HG03442 (cell line): ENCODE data around the gene CDS1.
"Not testable (repeated sequence)": the region's sequence is repeated elsewhere in the genome, so short reads cannot be mapped to it uniquely, and the experiment has no call there.

ENCODE experiments used
- ATAC-seq: cut with Tn5 transposase; IDR thresholded peaks from one replicate; pipeline ENCODE4 v1.9.1; 2021; ENCODE audit warnings: mild to moderate bottlenecking, moderate library complexity; ENCODE audit not compliant: unreplicated experiment

CDS1 gene

DNA sequence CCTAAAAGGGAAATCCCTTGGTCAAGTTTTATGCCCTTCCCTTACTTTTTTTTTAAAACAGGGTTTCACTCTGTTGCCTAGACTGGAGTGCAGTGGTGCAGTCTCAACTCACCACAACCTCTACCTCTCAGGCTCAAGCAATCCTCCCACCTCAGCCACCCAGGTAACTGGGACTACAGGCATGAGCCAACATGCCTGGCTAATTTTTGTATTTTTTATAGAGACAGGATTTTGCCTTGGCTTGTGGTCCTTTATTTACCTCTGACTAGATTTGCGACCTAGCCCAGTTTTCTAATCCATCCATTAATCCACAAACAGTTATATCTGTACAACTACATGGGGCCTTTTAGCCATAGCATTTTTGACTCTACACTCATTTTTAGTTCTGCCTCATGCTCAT is 23.7 kb downstream of the CDS1 start:
- no peak for ATAC-seq

- ATAC-seq = no peak
Measured at GRCh38 chr4:84611531-84611930, 28.6 kb downstream of the CDS1 start.

DNA sequence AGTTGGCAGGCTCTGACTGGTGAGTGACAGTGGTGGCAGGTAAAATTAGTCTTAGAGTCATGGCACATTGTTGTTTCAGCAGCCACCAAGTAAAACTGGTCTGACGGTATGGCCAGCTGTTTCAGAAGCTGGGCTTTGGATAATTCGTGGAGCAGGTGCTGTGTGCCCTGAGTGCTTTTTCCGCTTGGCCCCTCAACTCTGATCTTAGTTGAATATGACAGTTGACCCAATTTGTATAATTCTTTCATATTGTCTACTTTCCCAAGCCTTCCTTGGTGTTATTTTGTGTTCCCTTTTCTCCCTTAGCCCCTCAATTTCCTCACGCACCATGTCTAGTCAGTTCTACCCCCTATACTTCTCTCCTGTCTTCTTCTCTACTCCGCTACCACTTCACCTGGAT is 32.0 kb downstream of the CDS1 start:
- ATAC-seq = no peak

DNA sequence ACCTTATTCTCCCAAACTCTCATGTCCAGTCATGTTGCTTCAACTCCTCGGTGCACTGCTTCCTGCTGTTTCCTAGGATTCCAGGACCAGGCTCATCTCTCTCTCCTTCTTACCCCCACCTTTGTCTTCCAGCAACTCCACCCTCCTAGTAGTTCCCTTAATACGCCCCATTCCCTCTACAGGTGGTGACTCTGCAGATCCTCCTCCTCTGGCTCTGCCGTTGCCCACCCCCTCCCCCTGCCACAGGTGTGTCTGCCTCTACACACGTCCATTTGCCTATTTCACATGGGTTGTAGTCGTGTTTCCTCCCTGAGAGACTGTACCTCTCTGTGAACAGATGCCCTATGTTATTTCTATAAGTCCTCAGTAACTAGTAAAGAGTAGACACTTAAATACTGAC is 32.4 kb downstream of the CDS1 start:
- no peak for ATAC-seq

DNA sequence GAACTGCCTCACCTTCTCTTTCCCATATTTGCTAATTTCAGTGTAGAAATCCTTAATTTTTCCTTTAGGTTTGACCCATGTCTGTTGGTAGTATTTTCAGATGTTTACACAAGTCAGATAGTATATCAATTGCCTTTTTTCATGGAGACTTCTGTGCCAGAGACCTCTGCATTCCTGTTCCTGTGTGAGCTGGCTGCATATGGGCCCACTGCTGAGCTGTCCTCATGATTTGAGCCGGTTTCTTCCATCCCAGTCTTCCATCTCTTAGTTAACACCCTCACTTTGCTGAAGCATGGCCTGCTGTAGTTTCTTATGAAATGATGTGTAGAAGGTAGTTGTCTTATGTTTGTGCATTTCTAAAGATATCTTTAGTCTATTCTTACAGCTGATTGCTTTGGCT is 40.0 kb downstream of the CDS1 start:
- ATAC-seq = no peak

DNA sequence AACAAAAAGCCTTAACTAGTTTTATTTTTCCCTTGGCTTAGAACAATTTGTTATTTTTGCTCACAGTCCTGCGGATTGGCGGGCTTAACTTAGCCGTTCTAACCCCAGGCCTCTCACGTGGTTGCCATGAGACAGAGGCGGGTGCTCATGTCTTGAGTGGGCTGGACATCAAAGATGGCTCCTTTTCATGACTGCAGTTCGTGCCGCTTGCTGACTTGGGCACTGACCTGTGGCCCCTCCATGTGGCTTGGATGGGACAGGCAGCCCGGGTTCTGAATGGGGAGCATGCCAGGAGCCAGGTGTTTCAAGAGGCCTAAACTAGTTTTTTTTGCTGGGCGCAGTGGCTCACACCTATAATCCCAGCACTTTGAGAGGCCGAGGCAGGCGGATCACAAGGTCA is 40.7 kb downstream of the CDS1 start:
- no peak for ATAC-seq

- ATAC-seq = no peak
Measured at GRCh38 chr4:84626673-84627072, 43.7 kb downstream of the CDS1 start.

DNA sequence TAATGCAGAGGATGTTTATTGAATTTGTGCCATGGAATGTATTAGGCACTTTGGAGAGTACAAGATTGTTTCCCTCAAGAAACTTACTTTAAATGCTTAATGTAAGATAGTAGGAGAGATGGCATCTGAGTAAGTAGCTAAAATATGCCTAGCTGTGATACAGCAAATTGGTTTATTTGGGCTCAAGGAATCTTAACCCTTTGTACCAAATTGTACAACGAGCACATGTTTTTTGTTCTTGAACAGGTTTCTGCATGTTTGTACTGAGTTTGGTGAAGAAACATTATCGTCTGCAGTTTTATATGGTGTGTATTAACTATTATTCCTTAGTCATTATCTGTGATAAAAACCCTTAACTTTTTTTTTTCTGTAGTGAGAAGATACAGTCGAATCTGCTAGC is 48.6 kb downstream of the CDS1 start:
- no peak for ATAC-seq

GRCh38 chr4:84632092-84632491 is 49.2 kb downstream of the CDS1 start:
- ATAC-seq = no peak

DNA sequence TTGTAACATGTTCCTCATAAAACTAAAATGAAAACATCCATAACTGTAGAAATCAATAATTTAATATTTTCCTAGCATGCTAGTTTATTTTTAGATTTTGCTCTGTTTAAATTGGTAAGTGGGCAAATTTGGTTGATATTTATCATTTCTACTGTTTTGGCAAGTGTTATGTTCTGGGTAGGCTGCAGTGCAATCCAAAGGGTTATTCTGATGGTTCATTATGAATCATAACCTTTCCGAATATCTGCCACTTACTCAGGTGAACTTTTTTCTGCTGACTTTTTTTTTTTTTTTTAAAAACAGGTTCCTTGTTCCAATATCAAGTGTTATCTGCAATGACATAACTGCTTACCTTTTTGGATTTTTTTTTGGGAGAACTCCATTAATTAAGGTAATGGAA is 52.0 kb downstream of the CDS1 start:
- no peak for ATAC-seq

GRCh38 chr4:84638092-84638491 is 55.2 kb downstream of the CDS1 start:
- ATAC-seq = no peak

DNA sequence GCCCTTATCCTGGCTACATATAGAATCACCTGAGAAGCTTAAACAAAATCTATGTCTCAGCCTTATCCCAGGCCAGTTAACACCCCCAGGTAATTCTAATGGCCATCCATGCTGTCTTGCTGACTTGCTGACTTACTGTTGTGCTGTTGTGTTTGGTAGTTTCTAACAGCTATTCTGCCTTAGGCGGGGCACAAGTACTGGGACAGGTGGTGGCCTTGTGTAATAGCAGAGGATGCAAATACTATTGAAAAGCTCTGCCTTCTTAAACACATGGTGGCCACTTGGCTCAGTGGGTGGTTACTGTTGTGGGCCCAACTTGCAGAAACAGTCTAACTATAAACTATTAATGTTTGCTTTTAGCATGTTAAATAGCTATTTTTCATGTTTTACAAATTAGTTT is 56.2 kb downstream of the CDS1 start:
- no peak for ATAC-seq

DNA sequence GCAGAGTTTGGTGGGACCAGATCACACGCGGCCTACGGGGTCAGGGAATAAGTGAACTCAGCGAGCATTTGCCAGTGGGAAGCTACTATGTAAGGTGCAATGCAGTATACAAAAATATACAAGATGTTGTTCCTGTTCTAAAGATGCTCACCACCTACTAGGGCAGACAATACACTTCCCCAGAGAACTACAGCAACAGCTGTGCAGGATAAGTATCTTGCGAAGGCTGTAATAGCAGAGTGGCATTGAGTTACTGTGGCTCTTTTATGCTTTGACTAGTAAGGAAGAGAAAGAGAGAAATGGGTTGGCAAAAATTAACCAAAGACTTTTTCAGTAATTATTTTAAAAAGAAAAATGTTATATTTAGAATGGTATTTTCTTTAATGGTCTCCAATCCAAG is 61.2 kb downstream of the CDS1 start:
- ATAC-seq = no peak

- ATAC-seq = no peak
Measured at GRCh38 chr4:84647312-84647884, 64.5 kb downstream of the CDS1 start.

GRCh38 chr4:84648178-84648577 is 65.3 kb downstream of the CDS1 start:
- no peak for ATAC-seq

- no peak for ATAC-seq
Measured at GRCh38 chr4:84648863-84649647, 66.1 kb downstream of the CDS1 start.

DNA sequence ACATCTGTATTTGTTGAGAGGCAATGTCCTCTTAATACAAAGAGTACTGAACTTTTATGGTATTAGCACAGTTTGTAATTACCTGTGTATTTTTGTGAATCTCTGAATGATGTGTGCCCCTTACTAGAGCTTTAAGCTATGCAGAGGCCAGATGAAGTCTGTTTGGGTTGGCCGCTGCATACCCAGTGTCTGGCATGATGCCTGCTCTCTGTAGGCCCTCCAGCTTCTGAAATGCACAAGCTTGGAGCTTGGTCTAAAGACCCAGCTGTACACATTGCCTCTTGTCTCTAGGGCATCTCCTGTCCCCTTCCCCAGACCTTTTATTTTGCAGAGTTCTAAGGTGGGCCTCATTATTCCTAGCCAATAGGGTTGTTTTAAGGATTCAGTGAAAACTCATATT is 68.6 kb downstream of the CDS1 start:
- ATAC-seq = no peak

GRCh38 chr4:84652478-84652877 is 69.6 kb downstream of the CDS1 start:
- ATAC-seq = no peak

- ATAC-seq = no peak
Measured at GRCh38 chr4:84660606-84661005, 77.7 kb downstream of the CDS1 start.

- no peak for ATAC-seq
Measured at GRCh38 chr4:84661191-84661939, 78.4 kb downstream of the CDS1 start.

GRCh38 chr4:84664767-84665166 is 81.8 kb downstream of the CDS1 start:
- ATAC-seq = not testable (repeated sequence)

DNA sequence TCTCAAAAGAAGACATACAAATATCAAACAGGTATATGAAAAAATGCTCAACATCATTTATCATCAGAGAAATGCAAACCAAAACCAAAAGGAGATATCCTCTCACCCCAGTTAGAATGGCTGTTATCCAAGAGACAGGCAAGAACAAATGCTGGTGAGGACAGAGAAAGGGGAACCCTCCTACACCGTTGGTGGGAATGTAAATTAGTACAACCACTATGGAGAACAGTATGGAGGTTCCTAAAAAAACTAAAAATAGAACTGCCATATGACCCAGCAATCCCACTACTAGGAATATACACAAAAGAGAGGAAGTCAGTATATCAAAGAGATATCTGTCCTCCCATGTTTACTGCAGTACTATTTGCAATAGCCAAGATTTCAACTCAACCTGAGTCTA is 83.5 kb downstream of the CDS1 start:
- no peak for ATAC-seq
